Measurements from ENCODE around the gene GUCA2A. TPM values are rescaled to one million over a fixed set of nuclear protein-coding genes. Genes with fewer than 3 reads are reported as not detected.

The GUCA2A gene
- total and polyA plus RNA-seq, 2 of the 13 experiments (the other 11 are each of a cell fraction or from before 2014, with no cell fraction given) = not detected

- no peak overlapping the region for H3K4me3 ChIP-seq (replicated peaks in 1 of 3; ENCODE audit: insufficient read depth in 1 of 3, low read depth in 2 of 3, low read length in 3 of 3)
- no peak overlapping the region for H2AFZ ChIP-seq (ENCODE audit: low read length)
- H3K9ac ChIP-seq (ENCODE audit: insufficient read depth, low read depth, low read length) = no peak overlapping the region
- no peaks in the 10 kb centered on the region for H3K4me1 ChIP-seq (ENCODE audit: insufficient read depth, low read length)
- CTCF ChIA-PET (ENCODE audit: low intra/inter-chr PET ratio, low total read pairs) = no interaction called here
- peaks cover 2 to 7% of the 10 kb centered on the region in 2 experiments; a peak in 2 of 5 replicates for H3K27me3 ChIP-seq (ENCODE audit: control insufficient read depth in 1 of 2, insufficient read depth in 2 of 2, low read length in 2 of 2)
- ATAC-seq = no peak
- FAIRE-seq = no peak
- DNase-seq (ENCODE audit: low spot score) = no peak
- intact Hi-C loops (cut with micrococcal nuclease; ENCODE audit: unreplicated experiment) (no loop called here), in situ Hi-C loops (cut with HindIII; ENCODE audit: extremely low pct_ligation_motif_present, low pct_unique_long_range_greater_than_20kb) (no loop called here)
- POLR2A ChIA-PET = no interaction called here
- BruUV-seq (replicated peaks) = no TSS peak
- no peaks in the 10 kb centered on the region for H4K20me1 ChIP-seq (ENCODE audit: insufficient read depth, low read length)
- no peaks in the 10 kb centered on the region for H3K36me3 ChIP-seq (replicated peaks in 1 of 2; ENCODE audit: control insufficient read depth in 1 of 2, insufficient read depth in 2 of 2, low read length in 2 of 2)
- H3K9me3 ChIP-seq (ENCODE audit: low read length) = no peaks in the 10 kb centered on the region
- no peak overlapping the region for H3K27ac ChIP-seq (ENCODE audit: extremely low read length, insufficient read depth, low read length)
- no peak overlapping the region for H3K4me2 ChIP-seq (ENCODE audit: low read depth, low read length)
- H3K79me2 ChIP-seq (ENCODE audit: insufficient read depth, low read length) = no peaks in the 10 kb centered on the region
- WGBS (ENCODE audit: low lambda C conversion rate) = 51% methylated on average over 3 of the region's 3 CpGs
- TF ChIP-seq SETDB1 (CRISPR knock-in tag; IDR thresholded peaks at IDR 0.05; ENCODE audit: borderline replicate concordance) = no peak
- peak; percentile 90 for TF ChIP-seq ZNF7 (CRISPR knock-in tag; IDR thresholded peaks at IDR 0.05)
These were observed 42.1 kb downstream of the GUCA2A start for GRCh38 chr1:42122408-42122807.

DNA sequence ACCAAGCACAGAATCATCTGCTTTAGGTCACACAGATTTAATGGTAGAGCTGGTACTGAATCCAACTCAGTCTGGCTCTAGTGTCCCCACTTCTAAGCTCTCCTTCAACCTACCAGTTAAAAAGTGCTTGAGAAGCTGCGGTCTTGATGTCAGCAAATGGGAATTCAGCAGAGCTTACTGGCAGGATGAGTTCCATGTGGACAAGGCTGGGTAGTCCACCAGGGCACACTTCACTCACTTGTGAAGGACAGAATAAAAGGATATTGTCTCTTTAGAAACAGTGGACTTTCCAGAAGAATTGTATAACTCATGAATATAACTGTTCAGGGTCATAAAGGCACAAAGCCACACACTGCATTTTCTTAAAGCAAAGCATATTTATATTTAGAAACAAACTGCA lies 46.4 kb downstream of the GUCA2A start:
- intact Hi-C loops (cut with micrococcal nuclease; ENCODE audit: unreplicated experiment) = no loop called here
- Histone ChIP-seq H3K9ac (ENCODE audit: insufficient read depth, low read depth, low read length) (no peak overlapping the region), H2AFZ (ENCODE audit: low read length) (no peak overlapping the region), H3K4me2 (ENCODE audit: low read depth, low read length) (no peak overlapping the region), H3K36me3 (replicated peaks in 1 of 2; ENCODE audit: control insufficient read depth in 1 of 2, insufficient read depth in 2 of 2, low read length in 2 of 2) (no peaks in the 10 kb centered on the region), H3K9me3 (ENCODE audit: low read length) (no peaks in the 10 kb centered on the region), H4K20me1 (ENCODE audit: insufficient read depth, low read length) (no peaks in the 10 kb centered on the region), H3K4me3 (replicated peaks in 1 of 3; ENCODE audit: insufficient read depth in 1 of 3, low read depth in 2 of 3, low read length in 3 of 3) (no peak overlapping the region), H3K4me1 (ENCODE audit: insufficient read depth, low read length) (no peaks in the 10 kb centered on the region), H3K27me3 (ENCODE audit: control insufficient read depth in 1 of 2, insufficient read depth in 2 of 2, low read length in 2 of 2) (0 out of 5 replicates have a peak, but pooled peaks cover 0 to 13% of the 10 kb centered on the region in 2 experiments), H3K27ac (ENCODE audit: extremely low read length, insufficient read depth, low read length) (no peak overlapping the region), H3K79me2 (ENCODE audit: insufficient read depth, low read length) (no peaks in the 10 kb centered on the region)
- BruUV-seq (replicated peaks) = no TSS peak
- FAIRE-seq = no peak
- ATAC-seq = no peak
- WGBS (ENCODE audit: low lambda C conversion rate) = 0% methylated on average over 1 of the region's 1 CpG
- DNase-seq (ENCODE audit: low spot score) = no peak
- ChIA-PET CTCF (ENCODE audit: low intra/inter-chr PET ratio, low total read pairs) (no interaction called here), POLR2A (no interaction called here)
- in situ Hi-C loops (cut with HindIII; ENCODE audit: extremely low pct_ligation_motif_present, low pct_unique_long_range_greater_than_20kb) = no loop called here
- TF ChIP-seq PCBP2 (optimal IDR thresholded peaks at IDR 0.05; ENCODE audit: low read depth, low read length, poor library complexity, severe bottlenecking) (no peak), ZNF687 (CRISPR knock-in tag; IDR thresholded peaks at IDR 0.05) (no peak), PAX8 (CRISPR knock-in tag; IDR thresholded peaks at IDR 0.05; ENCODE audit: borderline replicate concordance) (no peak), ZFP1 (CRISPR knock-in tag; IDR thresholded peaks at IDR 0.05) (no peak), TBX2 (CRISPR knock-in tag; IDR thresholded peaks at IDR 0.05; ENCODE audit: borderline replicate concordance) (no peak)
- TF ChIP-seq, protein P1, sequence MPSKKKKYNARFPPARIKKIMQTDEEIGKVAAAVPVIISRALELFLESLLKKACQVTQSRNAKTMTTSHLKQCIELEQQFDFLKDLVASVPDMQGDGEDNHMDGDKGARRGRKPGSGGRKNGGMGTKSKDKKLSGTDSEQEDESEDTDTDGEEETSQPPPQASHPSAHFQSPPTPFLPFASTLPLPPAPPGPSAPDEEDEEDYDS (CRISPR knock-in tag; IDR thresholded peaks at IDR 0.05) = no peak
- TF ChIP-seq, protein P2, sequence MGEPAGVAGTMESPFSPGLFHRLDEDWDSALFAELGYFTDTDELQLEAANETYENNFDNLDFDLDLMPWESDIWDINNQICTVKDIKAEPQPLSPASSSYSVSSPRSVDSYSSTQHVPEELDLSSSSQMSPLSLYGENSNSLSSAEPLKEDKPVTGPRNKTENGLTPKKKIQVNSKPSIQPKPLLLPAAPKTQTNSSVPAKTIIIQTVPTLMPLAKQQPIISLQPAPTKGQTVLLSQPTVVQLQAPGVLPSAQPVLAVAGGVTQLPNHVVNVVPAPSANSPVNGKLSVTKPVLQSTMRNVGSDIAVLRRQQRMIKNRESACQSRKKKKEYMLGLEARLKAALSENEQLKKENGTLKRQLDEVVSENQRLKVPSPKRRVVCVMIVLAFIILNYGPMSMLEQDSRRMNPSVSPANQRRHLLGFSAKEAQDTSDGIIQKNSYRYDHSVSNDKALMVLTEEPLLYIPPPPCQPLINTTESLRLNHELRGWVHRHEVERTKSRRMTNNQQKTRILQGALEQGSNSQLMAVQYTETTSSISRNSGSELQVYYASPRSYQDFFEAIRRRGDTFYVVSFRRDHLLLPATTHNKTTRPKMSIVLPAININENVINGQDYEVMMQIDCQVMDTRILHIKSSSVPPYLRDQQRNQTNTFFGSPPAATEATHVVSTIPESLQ (CRISPR knock-in tag; conservative IDR thresholded peaks at IDR 0.05) = no peak
- TF ChIP-seq, protein P3, sequence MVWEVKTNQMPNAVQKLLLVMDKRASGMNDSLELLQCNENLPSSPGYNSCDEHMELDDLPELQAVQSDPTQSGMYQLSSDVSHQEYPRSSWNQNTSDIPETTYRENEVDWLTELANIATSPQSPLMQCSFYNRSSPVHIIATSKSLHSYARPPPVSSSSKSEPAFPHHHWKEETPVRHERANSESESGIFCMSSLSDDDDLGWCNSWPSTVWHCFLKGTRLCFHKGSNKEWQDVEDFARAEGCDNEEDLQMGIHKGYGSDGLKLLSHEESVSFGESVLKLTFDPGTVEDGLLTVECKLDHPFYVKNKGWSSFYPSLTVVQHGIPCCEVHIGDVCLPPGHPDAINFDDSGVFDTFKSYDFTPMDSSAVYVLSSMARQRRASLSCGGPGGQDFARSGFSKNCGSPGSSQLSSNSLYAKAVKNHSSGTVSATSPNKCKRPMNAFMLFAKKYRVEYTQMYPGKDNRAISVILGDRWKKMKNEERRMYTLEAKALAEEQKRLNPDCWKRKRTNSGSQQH (CRISPR knock-in tag; IDR thresholded peaks at IDR 0.05; ENCODE audit: low read depth) = no peak

All from HepG2 (cell line).